K562 (cell line): ENCODE results near the gene PELI3. TPM values are rescaled to one million over a fixed set of nuclear protein-coding genes. Genes with fewer than 3 reads are reported as not detected.
A peak's percentile ranks its signal among the peaks of the same experiment; 100 is the strongest.

Source experiments
- ETV5 ChIP-seq: sonication (generic); formaldehyde crosslinking; IDR thresholded peaks from 2 replicates; pipeline ENCODE4 v1.4.0; 2020; ENCODE audit warnings: low read depth, mild to moderate bottlenecking, missing genetic modification reagents
- KDM5B ChIP-seq: fragments of 200-600 bp; sonication (generic); IDR thresholded peaks from 2 replicates; pipeline ENCODE4 v1.6.1; 2012; ENCODE audit warnings: low read depth, mild to moderate bottlenecking, moderate library complexity, low read length, control low read depth, inconsistent platforms; ENCODE audit not compliant: insufficient replicate concordance
- MAFK ChIP-seq: IDR thresholded peaks from 2 replicates; pipeline ENCODE4 v1.6.1; 2011; ENCODE audit warnings: low read length, improper control_type of control experiment
- SMARCA5 ChIP-seq: fragments of 450-650 bp; IDR thresholded peaks from 2 replicates; pipeline ENCODE4 v1.6.1; 2016
- TBL1XR1 ChIP-seq, 2 experiments: IDR thresholded peaks; 2 replicates each; pipeline ENCODE4 v1.6.1; 2012; ENCODE audit warnings: improper control_type of control experiment in 2 of 2, low read length in 2 of 2, mild to moderate bottlenecking in 1 of 2
- ZKSCAN1 ChIP-seq: fragments of 150-350 bp; IDR thresholded peaks from 2 replicates; pipeline ENCODE4 v1.6.1; 2016; ENCODE audit warnings: low read depth, low read length
- ZNF76 ChIP-seq: fragments of 250-450 bp; sonication (Bioruptor Pico); IDR thresholded peaks from 2 replicates; pipeline ENCODE4 v1.4.0; 2020; ENCODE audit warnings: mild to moderate bottlenecking, moderate library complexity, borderline replicate concordance
- polyA plus RNA-seq, 8 experiments: library from polyadenylated mRNA; depleted of rRNA in 4 of 8; stranded (reverse) in 5 of 8; unstranded in 3 of 8; fragments of >200 nt; fragmentation: Nextera tagmentation in 2 of 8; fragmentation: Illumina TruSeq in 1 of 8; extraction: Ambion mirVana in 2 of 8; extraction: Trizol in 1 of 8; gene quantifications; 2 replicates each; pipeline versions ENCODE4 v1.2.1 to v1.2.3, GENCODE V29; 2011 to 2014; ENCODE audit warnings: inconsistent platforms in 1 of 8, missing spikeins in 1 of 8
- total RNA-seq, 7 experiments: library from RNA; depleted of rRNA in 6 of 7; stranded (reverse); fragments of >200 nt in 6 of 7; fragmentation: Illumina TruSeq in 2 of 7; extraction: Trizol in 2 of 7; gene quantifications; 2 replicates each; pipeline versions ENCODE4 v1.2.1 to v1.2.3, GENCODE V29; 2011 to 2021; ENCODE audit warnings: low replicate concordance in 1 of 7
- TF ChIP-seq, protein P1 (sequence below): fragments of 250-450 bp; sonication (Bioruptor Pico); IDR thresholded peaks from 2 replicates; pipeline ENCODE4 v1.6.1; 2021; ENCODE audit warnings: mild to moderate bottlenecking
- TF ChIP-seq, protein P2 (sequence below): sonication (generic); formaldehyde crosslinking; IDR thresholded peaks from 2 replicates; pipeline ENCODE4 v1.8.0; 2022; ENCODE audit warnings: mild to moderate bottlenecking, missing genetic modification reagents
- TF ChIP-seq, protein P3 (sequence below), 2 experiments: fragments of 450-650 bp; formaldehyde crosslinking in 1 of 2; IDR thresholded peaks; 2 replicates each; pipeline versions ENCODE4 v1.4.0 to v1.6.1; 2014 to 2020; ENCODE audit warnings: mild to moderate bottlenecking in 2 of 2, borderline replicate concordance in 1 of 2, low read depth in 1 of 2
- TF ChIP-seq, protein P4 (sequence below): fragments of 450-650 bp; IDR thresholded peaks from 2 replicates; pipeline ENCODE4 v1.6.1; 2016; ENCODE audit warnings: antibody characterized with exemption

Gene PELI3
- total and polyA plus RNA-seq, 9 of the 15 experiments (the other 6 are each of a cell fraction or from before 2014, with no cell fraction given), result 0.17 to 4.2 (median 1.9) TPM

DNA sequence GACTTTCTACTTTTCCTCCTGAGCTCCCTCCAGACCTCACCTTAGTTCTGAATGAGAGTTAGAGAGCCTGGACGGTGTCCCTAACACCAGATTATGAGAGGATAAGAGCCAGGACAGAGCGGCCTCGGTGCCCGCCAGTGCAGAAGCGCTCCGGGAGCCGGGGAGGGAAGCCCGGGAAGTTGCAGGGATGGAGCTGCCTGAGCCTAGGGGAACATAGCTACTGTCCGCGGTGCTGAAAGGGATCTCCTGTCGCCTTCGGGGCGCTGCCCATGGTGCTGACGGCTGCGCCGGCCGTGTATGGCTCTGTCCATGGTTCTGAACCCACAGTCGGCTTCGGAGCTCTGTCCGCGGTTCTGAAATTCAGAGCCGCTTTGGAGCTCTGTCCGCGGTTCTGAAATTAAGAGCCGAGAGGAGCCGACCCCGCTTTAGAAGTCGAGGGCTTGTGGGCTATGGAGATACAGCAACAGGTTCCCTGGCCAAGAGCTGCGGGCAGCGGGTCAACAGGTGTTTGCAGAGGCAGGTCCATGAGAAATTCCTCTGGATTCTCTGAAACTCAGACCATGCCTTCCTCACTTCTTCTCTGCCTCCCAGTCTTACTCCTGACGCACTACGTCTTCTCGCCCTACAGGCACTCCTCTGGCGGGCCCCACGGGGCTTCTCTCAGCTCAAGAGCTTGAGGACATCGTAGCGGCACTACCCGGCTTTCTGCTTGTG, 45.1 kb upstream of the PELI3 start (continued):
- TF ChIP-seq, protein P1, sequence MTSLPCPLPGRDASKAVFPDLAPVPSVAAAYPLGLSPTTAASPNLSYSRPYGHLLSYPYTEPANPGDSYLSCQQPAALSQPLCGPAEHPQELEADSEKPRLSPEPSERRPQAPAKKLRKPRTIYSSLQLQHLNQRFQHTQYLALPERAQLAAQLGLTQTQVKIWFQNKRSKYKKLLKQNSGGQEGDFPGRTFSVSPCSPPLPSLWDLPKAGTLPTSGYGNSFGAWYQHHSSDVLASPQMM (CRISPR knock-in tag), result no peak
- TF ChIP-seq SMARCA5, result no peak
- peak; percentile 35; the same call in 1 of the 2 replicates for TF ChIP-seq MAFK
- TF ChIP-seq ZKSCAN1, result peak; percentile 75
- peak; percentile 100 for TF ChIP-seq ETV5 (CRISPR knock-in tag)
- peak; percentile 33 to 56; a peak in 2 of 4 replicates for TF ChIP-seq TBL1XR1 (IDR thresholded peaks at IDR 0.05; ENCODE audit: low read length in 2 of 2)
- TF ChIP-seq ZNF76, result peak; percentile 96
- TF ChIP-seq, protein P2, sequence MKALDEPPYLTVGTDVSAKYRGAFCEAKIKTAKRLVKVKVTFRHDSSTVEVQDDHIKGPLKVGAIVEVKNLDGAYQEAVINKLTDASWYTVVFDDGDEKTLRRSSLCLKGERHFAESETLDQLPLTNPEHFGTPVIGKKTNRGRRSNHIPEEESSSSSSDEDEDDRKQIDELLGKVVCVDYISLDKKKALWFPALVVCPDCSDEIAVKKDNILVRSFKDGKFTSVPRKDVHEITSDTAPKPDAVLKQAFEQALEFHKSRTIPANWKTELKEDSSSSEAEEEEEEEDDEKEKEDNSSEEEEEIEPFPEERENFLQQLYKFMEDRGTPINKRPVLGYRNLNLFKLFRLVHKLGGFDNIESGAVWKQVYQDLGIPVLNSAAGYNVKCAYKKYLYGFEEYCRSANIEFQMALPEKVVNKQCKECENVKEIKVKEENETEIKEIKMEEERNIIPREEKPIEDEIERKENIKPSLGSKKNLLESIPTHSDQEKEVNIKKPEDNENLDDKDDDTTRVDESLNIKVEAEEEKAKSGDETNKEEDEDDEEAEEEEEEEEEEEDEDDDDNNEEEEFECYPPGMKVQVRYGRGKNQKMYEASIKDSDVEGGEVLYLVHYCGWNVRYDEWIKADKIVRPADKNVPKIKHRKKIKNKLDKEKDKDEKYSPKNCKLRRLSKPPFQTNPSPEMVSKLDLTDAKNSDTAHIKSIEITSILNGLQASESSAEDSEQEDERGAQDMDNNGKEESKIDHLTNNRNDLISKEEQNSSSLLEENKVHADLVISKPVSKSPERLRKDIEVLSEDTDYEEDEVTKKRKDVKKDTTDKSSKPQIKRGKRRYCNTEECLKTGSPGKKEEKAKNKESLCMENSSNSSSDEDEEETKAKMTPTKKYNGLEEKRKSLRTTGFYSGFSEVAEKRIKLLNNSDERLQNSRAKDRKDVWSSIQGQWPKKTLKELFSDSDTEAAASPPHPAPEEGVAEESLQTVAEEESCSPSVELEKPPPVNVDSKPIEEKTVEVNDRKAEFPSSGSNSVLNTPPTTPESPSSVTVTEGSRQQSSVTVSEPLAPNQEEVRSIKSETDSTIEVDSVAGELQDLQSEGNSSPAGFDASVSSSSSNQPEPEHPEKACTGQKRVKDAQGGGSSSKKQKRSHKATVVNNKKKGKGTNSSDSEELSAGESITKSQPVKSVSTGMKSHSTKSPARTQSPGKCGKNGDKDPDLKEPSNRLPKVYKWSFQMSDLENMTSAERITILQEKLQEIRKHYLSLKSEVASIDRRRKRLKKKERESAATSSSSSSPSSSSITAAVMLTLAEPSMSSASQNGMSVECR (CRISPR knock-in tag), result peak; percentile 100
- no peak for TF ChIP-seq KDM5B
- TF ChIP-seq, protein P3, sequence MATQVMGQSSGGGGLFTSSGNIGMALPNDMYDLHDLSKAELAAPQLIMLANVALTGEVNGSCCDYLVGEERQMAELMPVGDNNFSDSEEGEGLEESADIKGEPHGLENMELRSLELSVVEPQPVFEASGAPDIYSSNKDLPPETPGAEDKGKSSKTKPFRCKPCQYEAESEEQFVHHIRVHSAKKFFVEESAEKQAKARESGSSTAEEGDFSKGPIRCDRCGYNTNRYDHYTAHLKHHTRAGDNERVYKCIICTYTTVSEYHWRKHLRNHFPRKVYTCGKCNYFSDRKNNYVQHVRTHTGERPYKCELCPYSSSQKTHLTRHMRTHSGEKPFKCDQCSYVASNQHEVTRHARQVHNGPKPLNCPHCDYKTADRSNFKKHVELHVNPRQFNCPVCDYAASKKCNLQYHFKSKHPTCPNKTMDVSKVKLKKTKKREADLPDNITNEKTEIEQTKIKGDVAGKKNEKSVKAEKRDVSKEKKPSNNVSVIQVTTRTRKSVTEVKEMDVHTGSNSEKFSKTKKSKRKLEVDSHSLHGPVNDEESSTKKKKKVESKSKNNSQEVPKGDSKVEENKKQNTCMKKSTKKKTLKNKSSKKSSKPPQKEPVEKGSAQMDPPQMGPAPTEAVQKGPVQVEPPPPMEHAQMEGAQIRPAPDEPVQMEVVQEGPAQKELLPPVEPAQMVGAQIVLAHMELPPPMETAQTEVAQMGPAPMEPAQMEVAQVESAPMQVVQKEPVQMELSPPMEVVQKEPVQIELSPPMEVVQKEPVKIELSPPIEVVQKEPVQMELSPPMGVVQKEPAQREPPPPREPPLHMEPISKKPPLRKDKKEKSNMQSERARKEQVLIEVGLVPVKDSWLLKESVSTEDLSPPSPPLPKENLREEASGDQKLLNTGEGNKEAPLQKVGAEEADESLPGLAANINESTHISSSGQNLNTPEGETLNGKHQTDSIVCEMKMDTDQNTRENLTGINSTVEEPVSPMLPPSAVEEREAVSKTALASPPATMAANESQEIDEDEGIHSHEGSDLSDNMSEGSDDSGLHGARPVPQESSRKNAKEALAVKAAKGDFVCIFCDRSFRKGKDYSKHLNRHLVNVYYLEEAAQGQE (IDR thresholded peaks at IDR 0.05; ENCODE audit: borderline replicate concordance), result peak; percentile 100
- TF ChIP-seq, protein P3 (CRISPR knock-in tag; IDR thresholded peaks at IDR 0.05; ENCODE audit: low read depth), result peak; percentile 100
- TF ChIP-seq, protein P4, sequence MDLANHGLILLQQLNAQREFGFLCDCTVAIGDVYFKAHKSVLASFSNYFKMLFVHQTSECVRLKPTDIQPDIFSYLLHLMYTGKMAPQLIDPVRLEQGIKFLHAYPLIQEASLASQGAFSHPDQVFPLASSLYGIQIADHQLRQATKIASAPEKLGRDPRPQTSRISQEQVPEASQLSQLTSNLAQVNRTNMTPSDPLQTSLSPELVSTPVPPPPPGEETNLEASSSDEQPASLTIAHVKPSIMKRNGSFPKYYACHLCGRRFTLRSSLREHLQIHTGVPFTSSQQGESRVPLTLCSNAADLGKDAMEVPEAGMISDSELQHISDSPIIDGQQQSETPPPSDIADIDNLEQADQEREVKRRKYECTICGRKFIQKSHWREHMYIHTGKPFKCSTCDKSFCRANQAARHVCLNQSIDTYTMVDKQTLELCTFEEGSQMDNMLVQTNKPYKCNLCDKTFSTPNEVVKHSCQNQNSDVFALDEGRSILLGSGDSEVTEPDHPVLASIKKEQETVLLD, result no peak
